GM19043 (cell line): ENCODE data around the gene UBR7.
"Not testable (repeated sequence)": the region's sequence is repeated elsewhere in the genome, so short reads cannot be mapped to it uniquely, and the experiment has no call there.

Source experiments
- ATAC-seq: cut with Tn5 transposase; IDR thresholded peaks from one replicate; pipeline ENCODE4 v1.9.1; 2021; ENCODE audit warnings: low read depth; ENCODE audit not compliant: unreplicated experiment

The UBR7 gene

GRCh38 chr14:93186466-93186865 lies 20.6 kb upstream of the UBR7 start:
- ATAC-seq: no peak

GRCh38 chr14:93186956-93187355 lies 20.1 kb upstream of the UBR7 start:
- ATAC-seq: no peak

- ATAC-seq: no peak
Observed at GRCh38 chr14:93195316-93195999, 11.6 kb upstream of the UBR7 start.

- ATAC-seq: no peak
Observed at GRCh38 chr14:93199031-93199430, 8.0 kb upstream of the UBR7 start.

GRCh38 chr14:93200553-93200952 lies 6.5 kb upstream of the UBR7 start:
- ATAC-seq: no peak

- ATAC-seq: no peak
Observed at GRCh38 chr14:93201155-93201704, 5.8 kb upstream of the UBR7 start.

GRCh38 chr14:93207468-93208308 lies 632 bp downstream of the UBR7 start:
- peak; percentile 30 for ATAC-seq

- ATAC-seq: peak; percentile 76
Observed at GRCh38 chr14:93212432-93212831, 5.4 kb downstream of the UBR7 start.

GRCh38 chr14:93214598-93214997 lies 7.5 kb downstream of the UBR7 start:
- no peak for ATAC-seq

GRCh38 chr14:93219103-93219726 lies 12.2 kb downstream of the UBR7 start:
- peak; percentile 74 for ATAC-seq

- no peak for ATAC-seq
Observed at GRCh38 chr14:93220509-93220908, 13.5 kb downstream of the UBR7 start.

GRCh38 chr14:93223565-93223964 lies 16.5 kb downstream of the UBR7 start:
- ATAC-seq: no peak

GRCh38 chr14:93228550-93228949 lies 21.5 kb downstream of the UBR7 start:
- no peak for ATAC-seq

GRCh38 chr14:93230539-93230938 lies 23.5 kb downstream of the UBR7 start:
- no peak for ATAC-seq

- no peak for ATAC-seq
Observed at GRCh38 chr14:93231129-93231979, 24.3 kb downstream of the UBR7 start.

- no peak for ATAC-seq
Observed at GRCh38 chr14:93232159-93232558, 25.1 kb downstream of the UBR7 start.

- ATAC-seq: not testable (repeated sequence)
Observed at GRCh38 chr14:93233078-93233477, 26.0 kb downstream of the UBR7 start.

- ATAC-seq: no peak
Observed at GRCh38 chr14:93234798-93235197, 27.7 kb downstream of the UBR7 start.

- ATAC-seq: no peak
Observed at GRCh38 chr14:93239869-93240677, 33.0 kb downstream of the UBR7 start.

GRCh38 chr14:93240678-93241000 lies 33.6 kb downstream of the UBR7 start:
- ATAC-seq: no peak
